Liver (tissue), 9 donors: Measurements from ENCODE around the gene AGMAT. TPM values are rescaled to one million over a fixed set of nuclear protein-coding genes. Genes with fewer than 3 reads are reported as not detected.

Experiments
- DNase-seq: peaks from one replicate; pipeline ENCODE4 v3.0.0-alpha.2; 2017; ENCODE audit warnings: low spot score
- H3K27ac ChIP-seq, 2 donors: one replicate each; pipeline ENCODE4 v1.7.0; 2013; ENCODE audit warnings: inconsistent platforms in 2 of 2, low read length in 2 of 2, control low read depth in 1 of 2, low read depth in 1 of 2, mild to moderate bottlenecking in 1 of 2
- H3K27me3 ChIP-seq, 4 donors: one replicate each; pipeline versions ENCODE4 v1.6.1 to v1.7.0; 2013; ENCODE audit warnings: low read length in 3 of 4, inconsistent platforms in 1 of 4, mild to moderate bottlenecking in 1 of 4, moderate library complexity in 1 of 4; ENCODE audit not compliant: control insufficient read depth in 4 of 4, insufficient read depth in 4 of 4
- H3K36me3 ChIP-seq, 4 donors: one replicate each; pipeline versions ENCODE4 v1.6.1 to v1.7.0; 2013; ENCODE audit warnings: low read length in 3 of 4, mild to moderate bottlenecking in 3 of 4, low read depth in 1 of 4, moderate library complexity in 1 of 4; ENCODE audit not compliant: control insufficient read depth in 4 of 4, insufficient read depth in 3 of 4
- H3K4me1 ChIP-seq, 4 donors: one replicate each; pipeline versions ENCODE4 v1.6.1 to v1.7.0; 2013; ENCODE audit warnings: low read length in 3 of 4, mild to moderate bottlenecking in 3 of 4, moderate library complexity in 1 of 4; ENCODE audit not compliant: control insufficient read depth in 4 of 4, insufficient read depth in 4 of 4
- H3K4me3 ChIP-seq, 3 donors: one replicate each; pipeline versions ENCODE4 v1.6.1 to v1.7.0; 2013; ENCODE audit warnings: low read length in 3 of 3, control low read depth in 1 of 3, low read depth in 1 of 3, mild to moderate bottlenecking in 1 of 3
- H3K9ac ChIP-seq, 2 donors: one replicate each; pipeline ENCODE4 v1.7.0; 2013; ENCODE audit warnings: low read length in 2 of 2, mild to moderate bottlenecking in 2 of 2, moderate library complexity in 2 of 2, control low read depth in 1 of 2, low read depth in 1 of 2
- H3K9me3 ChIP-seq, 4 donors: one replicate each; pipeline versions ENCODE4 v1.6.1 to v1.7.0; 2013; ENCODE audit warnings: low read length in 3 of 4; ENCODE audit not compliant: control insufficient read depth in 4 of 4
- ATF3 ChIP-seq: IDR thresholded peaks from 2 replicates; pipeline ENCODE4 v1.6.1; 2016; ENCODE audit warnings: antibody characterized with exemption
- CTCF ChIP-seq: fragments of 150-350 bp; IDR thresholded peaks from 2 replicates; pipeline ENCODE4 v1.5.1; 2017; ENCODE audit warnings: improper control_type of control experiment, low read depth, low read length; ENCODE audit not compliant: missing input control
- EGR1 ChIP-seq, 2 donors: IDR thresholded peaks; 2 replicates each; pipeline ENCODE4 v1.6.1; 2016 to 2018; ENCODE audit warnings: antibody characterized with exemption in 2 of 2, low read depth in 2 of 2
- FOXA1 ChIP-seq: IDR thresholded peaks from 2 replicates; pipeline ENCODE4 v1.6.1; 2016; ENCODE audit warnings: antibody characterized with exemption
- FOXA2 ChIP-seq: IDR thresholded peaks from 2 replicates; pipeline ENCODE4 v1.6.1; 2016; ENCODE audit warnings: antibody characterized with exemption
- HNF4A ChIP-seq, 2 donors: conservative IDR thresholded peaks; 2 replicates each; pipeline ENCODE4 v1.6.1; 2016; ENCODE audit warnings: antibody characterized with exemption in 2 of 2, mild to moderate bottlenecking in 2 of 2
- HNF4G ChIP-seq: IDR thresholded peaks from 2 replicates; pipeline ENCODE4 v1.6.1; 2016; ENCODE audit warnings: antibody characterized with exemption
- JUND ChIP-seq, 2 donors: IDR thresholded peaks; 2 replicates each; pipeline ENCODE4 v1.6.1; 2016; ENCODE audit warnings: antibody characterized with exemption in 2 of 2
- MAX ChIP-seq: IDR thresholded peaks from 2 replicates; pipeline ENCODE4 v1.6.1; 2016; ENCODE audit warnings: antibody characterized with exemption
- NR2F2 ChIP-seq: IDR thresholded peaks from 2 replicates; pipeline ENCODE4 v1.6.1; 2016; ENCODE audit warnings: antibody characterized with exemption
- RAD21 ChIP-seq, 2 donors: IDR thresholded peaks; 2 replicates each; pipeline ENCODE4 v1.6.1; 2016; ENCODE audit warnings: antibody characterized with exemption in 2 of 2, mild to moderate bottlenecking in 2 of 2
- REST ChIP-seq: IDR thresholded peaks from 2 replicates; pipeline ENCODE4 v1.6.1; 2016; ENCODE audit warnings: antibody characterized with exemption, mild to moderate bottlenecking
- RXRA ChIP-seq, 2 donors: IDR thresholded peaks; 2 replicates each; pipeline ENCODE4 v1.6.1; 2017 to 2018; ENCODE audit warnings: antibody characterized with exemption in 2 of 2, mild to moderate bottlenecking in 1 of 2
- TAF1 ChIP-seq: conservative IDR thresholded peaks from 2 replicates; pipeline ENCODE4 v1.6.1; 2016; ENCODE audit warnings: antibody characterized with exemption, mild to moderate bottlenecking
- YY1 ChIP-seq: IDR thresholded peaks from 2 replicates; pipeline ENCODE4 v1.6.1; 2016; ENCODE audit warnings: antibody characterized with exemption, mild to moderate bottlenecking
- ZBTB33 ChIP-seq: IDR thresholded peaks from 2 replicates; pipeline ENCODE4 v1.6.1; 2016; ENCODE audit warnings: antibody characterized with exemption
- WGBS: extraction: QIAGEN DNeasy Blood & Tissue Kit; methylation state at CpG from one replicate; pipeline ENCODE4 v1.1.7; 2013; 5-methylcytosine and 5-hydroxymethylcytosine counted together
- polyA plus RNA-seq, 2 donors: library from polyadenylated mRNA; stranded (reverse) in 1 of 2; unstranded in 1 of 2; fragments of 200-250 nt in 1 of 2; fragments of >200 nt in 1 of 2; fragmentation: Nextera tagmentation in 1 of 2; extraction: Ambion mirVana in 1 of 2; gene quantifications; one replicate each; pipeline versions ENCODE4 v1.2.1 to v1.2.3, GENCODE V29; 2013 to 2015
- total RNA-seq, 2 donors: library from RNA; depleted of rRNA; stranded (reverse); fragments of >200 nt; gene quantifications; one replicate each; pipeline ENCODE4 v1.2.3, GENCODE V29; 2014
- donor health status: healthy.
- donor health status: healthy.
- donor health status: healthy.
- donor health status: healthy.
- donor health status: healthy.

AGMAT gene
- total and polyA plus RNA-seq, 4 donors, result 31.9 to 83.6 (median 40.6) TPM

- Histone ChIP-seq H3K9me3 (no peaks in the 10 kb centered on the region), H3K27me3 (no peaks in the 10 kb centered on the region), H3K4me3 (no peak overlapping the region), H3K27ac (no peak overlapping the region), H3K9ac (no peak overlapping the region), H3K4me1 (peaks cover 7 to 42% (median 31%) of the 10 kb centered on the region in 4 donors), H3K36me3 (peaks cover 14 to 40% (median 18%) of the 10 kb centered on the region in 4 donors)
- DNase-seq, result no peak
- no peak for TF ChIP-seq HNF4G
- TF ChIP-seq ZBTB33, result no peak
- no peak for TF ChIP-seq TAF1
- TF ChIP-seq FOXA1, result no peak
- no peak for TF ChIP-seq CTCF
- no peak for TF ChIP-seq ATF3
- TF ChIP-seq HNF4A (conservative IDR thresholded peaks at IDR 0.05), result no peak
- TF ChIP-seq NR2F2, result no peak
- TF ChIP-seq JUND (IDR thresholded peaks at IDR 0.05), result no peak
- no peak for TF ChIP-seq YY1
- no peak for TF ChIP-seq RXRA (IDR thresholded peaks at IDR 0.05)
- no peak for TF ChIP-seq REST
- TF ChIP-seq EGR1 (IDR thresholded peaks at IDR 0.05; ENCODE audit: low read depth in 2 of 2), result no peak
- no peak for TF ChIP-seq RAD21 (IDR thresholded peaks at IDR 0.05)
- WGBS, result 56% methylated on average over 1 of the region's 1 CpG
These were observed 43.2 kb upstream of the AGMAT start for GRCh38 chr1:15628003-15628402.

GRCh38 chr1:15627343-15627988 lies 42.6 kb upstream of the AGMAT start:
- no peak overlapping the region for H3K27ac ChIP-seq
- DNase-seq, result no peak
- H3K4me3 ChIP-seq, result no peak overlapping the region
- no peak overlapping the region for H3K9ac ChIP-seq
- H3K9me3 ChIP-seq, result no peaks in the 10 kb centered on the region
- H3K36me3 ChIP-seq, result peaks cover 12 to 35% (median 16%) of the 10 kb centered on the region in 4 donors
- TF ChIP-seq REST, result no peak
- no peak for TF ChIP-seq FOXA2
- TF ChIP-seq MAX, result no peak
- no peak for TF ChIP-seq CTCF
- H3K4me1 ChIP-seq, result peaks cover 7 to 47% (median 37%) of the 10 kb centered on the region in 4 donors
- WGBS, result 71% methylated on average over 4 of the region's 4 CpGs
- H3K27me3 ChIP-seq, result no peaks in the 10 kb centered on the region
